ENCODE results near the gene GGN.
A peak's percentile ranks its signal among the peaks of the same experiment; 100 is the strongest.
"Not testable (repeated sequence)": the region's sequence is repeated elsewhere in the genome, so short reads cannot be mapped to it uniquely, and the experiment has no call there.

GGN gene

GRCh38 chr19:38386300-38386970 is 1.4 kb downstream of the GGN start:
- no peak for DNase-seq

- no peak for DNase-seq
Observed at GRCh38 chr19:38385804-38386257, 2.0 kb downstream of the GGN start.

- no peak for DNase-seq
Observed at GRCh38 chr19:38385057-38385803, 2.6 kb downstream of the GGN start.

GRCh38 chr19:38384209-38385027 is 3.4 kb downstream of the GGN start:
- no peak for DNase-seq

GRCh38 chr19:38383743-38384142 is 4.1 kb downstream of the GGN start:
- DNase-seq: no peak

GRCh38 chr19:38383184-38383583 is 4.7 kb downstream of the GGN start:
- no peak for DNase-seq

- DNase-seq: no peak
Observed at GRCh38 chr19:38381138-38381537, 6.7 kb downstream of the GGN start.

GRCh38 chr19:38378866-38379265 is 9.0 kb downstream of the GGN start:
- DNase-seq: no peak

GRCh38 chr19:38377052-38377451 is 10.8 kb downstream of the GGN start:
- no peak for DNase-seq

GRCh38 chr19:38376576-38376975 is 11.3 kb downstream of the GGN start:
- no peak for DNase-seq

- DNase-seq: no peak
Observed at GRCh38 chr19:38375748-38376147, 12.1 kb downstream of the GGN start.

- no peak for DNase-seq
Observed at GRCh38 chr19:38375098-38375493, 12.7 kb downstream of the GGN start.

- peak; percentile 98 to 100 for DNase-seq
Observed at GRCh38 chr19:38374332-38375097, 13.3 kb downstream of the GGN start, which contains the start of gene PSMD8. PSMD8 (plus strand) TSS chr19:38374571; CDS start chr19:38374602, 31 bp downstream.

GRCh38 chr19:38373907-38374331 is 13.9 kb downstream of the GGN start:
- DNase-seq: no peak

GRCh38 chr19:38371081-38371480 is 16.8 kb downstream of the GGN start:
- DNase-seq: no peak

GRCh38 chr19:38370299-38370698 is 17.5 kb downstream of the GGN start:
- DNase-seq: peak; percentile 72 to 75

- no peak for DNase-seq
Observed at GRCh38 chr19:38369584-38369983, 18.2 kb downstream of the GGN start.

- no peak for DNase-seq
Observed at GRCh38 chr19:38367041-38367440, 20.8 kb downstream of the GGN start.

GRCh38 chr19:38362946-38363688 is 24.7 kb downstream of the GGN start:
- DNase-seq: not testable (repeated sequence)

GRCh38 chr19:38362076-38362945 is 25.5 kb downstream of the GGN start:
- no peak for DNase-seq

GRCh38 chr19:38361633-38362075 is 26.2 kb downstream of the GGN start:
- DNase-seq: peak in 1 of 2 experiments; percentile 2

Data from cerebellar nuclear complex (tissue), 1 donor.